SK-N-SH (cell line): ENCODE data around the gene RAB3GAP2. TPM values are rescaled to one million over a fixed set of nuclear protein-coding genes. Genes with fewer than 3 reads are reported as not detected.

Experiments
- CTCF ChIA-PET: fragments of 300-600, 350-600 bp; formaldehyde crosslinking; extraction: SDS; loops from one replicate; lab custom pipeline; 2021; lab: Yijun Ruan, JAX
- POLR2A ChIA-PET: fragments of 350-600 bp; sonication (Branson Sonifier 250); formaldehyde crosslinking; extraction: SDS; loops from one replicate; lab custom pipeline; 2020; ENCODE audit warnings: antibody characterized with exemption, inconsistent platforms; lab: Yijun Ruan, JAX
- DNase-seq: peaks from one replicate; pipeline ENCODE4 v3.0.0; 2012
- H2AFZ ChIP-seq: fragments of 200-600 bp; sonication (generic); 2 replicates; pipeline ENCODE4 v1.8.1; 2016; ENCODE audit warnings: antibody characterized with exemption, mild to moderate bottlenecking, low read depth
- H3F3A ChIP-seq: fragments of 200-600 bp; sonication (generic); replicated peaks from 2 replicates; pipeline ENCODE3; 2016; ENCODE audit warnings: antibody characterized with exemption, mild to moderate bottlenecking; ENCODE audit not compliant: insufficient read depth
- H3K27ac ChIP-seq, 2 experiments: fragments of 200-500 bp in 1 of 2; fragments of 200-600 bp in 1 of 2; sonication (Bioruptor generic) in 1 of 2; sonication (generic), shearing (Covaris generic) in 1 of 2; 2 replicates each; pipeline versions ENCODE4 v1.5.1 to v1.6.1; 2014 to 2016; ENCODE audit warnings: low read depth in 2 of 2, inconsistent platforms in 1 of 2, low read length in 1 of 2, mild to moderate bottlenecking in 1 of 2, mixed read lengths in 1 of 2
- H3K27me3 ChIP-seq: fragments of 200-600 bp; sonication (generic), shearing (Covaris generic); 2 replicates; pipeline ENCODE4 v1.6.1; 2016; ENCODE audit warnings: mixed run types; ENCODE audit not compliant: insufficient read depth
- H3K36me3 ChIP-seq, 2 experiments: fragments of 200-500 bp in 1 of 2; fragments of 200-600 bp in 1 of 2; sonication (Bioruptor generic) in 1 of 2; sonication (generic) in 1 of 2; replicated peaks in 1 of 2; 2 replicates each; pipeline versions ENCODE3 to v1.5.1; 2014 to 2016; ENCODE audit warnings: low read length in 1 of 2, mild to moderate bottlenecking in 1 of 2; ENCODE audit not compliant: insufficient read depth in 2 of 2, control insufficient read depth in 1 of 2
- H3K4me1 ChIP-seq, 2 experiments: fragments of 200-500 bp in 1 of 2; fragments of 200-600 bp in 1 of 2; sonication (Bioruptor generic) in 1 of 2; sonication (generic), shearing (Covaris generic) in 1 of 2; 2 replicates each; pipeline versions ENCODE4 v1.5.1 to v1.6.1; 2014 to 2016; ENCODE audit warnings: low read depth in 1 of 2, low read length in 1 of 2, mixed run types in 1 of 2; ENCODE audit not compliant: insufficient read depth in 2 of 2, control insufficient read depth in 1 of 2
- H3K4me2 ChIP-seq: fragments of 200-600 bp; sonication (generic), shearing (Covaris generic); 2 replicates; pipeline ENCODE4 v1.6.1; 2017; ENCODE audit warnings: mixed run types
- H3K4me3 ChIP-seq, 2 experiments: fragments of 200-500 bp in 1 of 2; fragments of 200-600 bp in 1 of 2; sonication (Bioruptor generic) in 1 of 2; sonication (generic), shearing (Covaris generic) in 1 of 2; 2 replicates each; pipeline versions ENCODE4 v1.5.1 to v1.8.1; 2014 to 2016; ENCODE audit warnings: low read depth in 2 of 2, inconsistent platforms in 1 of 2, low read length in 1 of 2, mild to moderate bottlenecking in 1 of 2, mixed read lengths in 1 of 2, moderate library complexity in 1 of 2
- H3K79me2 ChIP-seq: fragments of 200-600 bp; sonication (generic); 2 replicates; pipeline ENCODE4 v1.8.1; 2017; ENCODE audit warnings: mild to moderate bottlenecking; ENCODE audit not compliant: insufficient read depth
- H3K9ac ChIP-seq: fragments of 200-600 bp; sonication (generic); 2 replicates; pipeline ENCODE4 v1.6.1; 2017; ENCODE audit warnings: mixed run types
- H3K9me2 ChIP-seq: fragments of 200-600 bp; sonication (generic); 2 replicates; pipeline ENCODE4 v1.6.1; 2017; ENCODE audit warnings: mixed run types
- H3K9me3 ChIP-seq: fragments of 200-600 bp; sonication (generic); 2 replicates; pipeline ENCODE4 v1.6.1; 2017; ENCODE audit warnings: mixed run types, mild to moderate bottlenecking, moderate library complexity
- H4K20me1 ChIP-seq: fragments of 200-600 bp; sonication (generic); 2 replicates; pipeline ENCODE4 v1.6.1; 2017; ENCODE audit warnings: mild to moderate bottlenecking, mixed run types; ENCODE audit not compliant: insufficient read depth
- CHD2 ChIP-seq: fragments of 150-350 bp; IDR thresholded peaks from 2 replicates; pipeline ENCODE4 v1.6.1; 2018; ENCODE audit warnings: low read length; ENCODE audit not compliant: partially characterized antibody
- EP300 ChIP-seq, 2 experiments: IDR thresholded peaks; 2 replicates each; pipeline versions ENCODE4 v1.4.0 to v1.6.1; 2012; ENCODE audit warnings: borderline replicate concordance in 1 of 2, low read depth in 1 of 2, low read length in 1 of 2
- FOXJ3 ChIP-seq: sonication (generic); formaldehyde crosslinking; IDR thresholded peaks from 2 replicates; pipeline ENCODE4 v1.5.1; 2020; ENCODE audit warnings: mild to moderate bottlenecking, missing genetic modification reagents
- FOXM1 ChIP-seq: IDR thresholded peaks from 2 replicates; pipeline ENCODE4 v1.4.0; 2012; ENCODE audit warnings: low read depth, mild to moderate bottlenecking
- GABPA ChIP-seq: IDR thresholded peaks from 2 replicates; pipeline ENCODE4 v1.4.0; 2012; ENCODE audit warnings: low read depth, mild to moderate bottlenecking
- JUND ChIP-seq: IDR thresholded peaks from 2 replicates; pipeline ENCODE4 v1.4.0; 2012
- MEF2A ChIP-seq: IDR thresholded peaks from 2 replicates; pipeline ENCODE4 v1.4.0; 2012; ENCODE audit warnings: low read depth, borderline replicate concordance
- RAD21 ChIP-seq: IDR thresholded peaks from 2 replicates; pipeline ENCODE4 v1.6.1; 2012; ENCODE audit warnings: mild to moderate bottlenecking, low read length
- RCOR1 ChIP-seq: fragments of 150-350 bp; IDR thresholded peaks from 2 replicates; pipeline ENCODE4 v1.6.1; 2017; ENCODE audit warnings: antibody characterized with exemption, low read length
- RXRA ChIP-seq: IDR thresholded peaks from 2 replicates; pipeline ENCODE4 v1.4.0; 2012; ENCODE audit warnings: low read depth, mild to moderate bottlenecking, borderline replicate concordance
- SIN3A ChIP-seq: IDR thresholded peaks from 2 replicates; pipeline ENCODE4 v1.6.1; 2012; ENCODE audit warnings: low read depth, mild to moderate bottlenecking, low read length, moderate library complexity, borderline replicate concordance
- SMC3 ChIP-seq: IDR thresholded peaks from 2 replicates; pipeline ENCODE4 v1.6.1; 2012; ENCODE audit warnings: low read depth, low read length, improper control_type of control experiment
- TCF12 ChIP-seq: IDR thresholded peaks from 2 replicates; pipeline ENCODE4 v1.4.0; 2012
- WGBS: methylation state at CpG from one replicate; pipeline ENCODE4 v1.1.6; 2017; ENCODE audit warnings: low lambda C conversion rate; 5-methylcytosine and 5-hydroxymethylcytosine counted together
- polyA plus RNA-seq, 3 experiments: library from polyadenylated mRNA; depleted of rRNA; stranded (reverse); fragments of >200 nt; gene quantifications; 2 replicates each; pipeline ENCODE4 v1.2.3, GENCODE V29; 2012
- TF ChIP-seq, protein P1 (sequence below): fragments of 150-350 bp; IDR thresholded peaks from 2 replicates; pipeline ENCODE4 v1.6.1; 2017; ENCODE audit warnings: antibody characterized with exemption, low read length, low read depth, borderline replicate concordance
- TF ChIP-seq, protein P2 (sequence below): fragments of 150-350 bp; IDR thresholded peaks from 2 replicates; pipeline ENCODE4 v1.6.1; 2016; ENCODE audit warnings: mild to moderate bottlenecking, low read depth, low read length
- TF ChIP-seq, protein P3 (sequence below): IDR thresholded peaks from 2 replicates; pipeline ENCODE4 v1.4.0; 2012; ENCODE audit warnings: low read depth, borderline replicate concordance
- TF ChIP-seq, protein P4 (sequence below): IDR thresholded peaks from 2 replicates; pipeline ENCODE4 v1.4.0; 2012; ENCODE audit warnings: low read depth, borderline replicate concordance
- TF ChIP-seq, protein P5 (sequence below): IDR thresholded peaks from 2 replicates; pipeline ENCODE4 v1.6.1; 2012; ENCODE audit warnings: mild to moderate bottlenecking, low read depth, low read length, moderate library complexity

The RAB3GAP2 gene
- polyA plus RNA-seq, 1 of the 3 experiments (the other 2 are of a cell fraction) = 9.3 TPM

DNA sequence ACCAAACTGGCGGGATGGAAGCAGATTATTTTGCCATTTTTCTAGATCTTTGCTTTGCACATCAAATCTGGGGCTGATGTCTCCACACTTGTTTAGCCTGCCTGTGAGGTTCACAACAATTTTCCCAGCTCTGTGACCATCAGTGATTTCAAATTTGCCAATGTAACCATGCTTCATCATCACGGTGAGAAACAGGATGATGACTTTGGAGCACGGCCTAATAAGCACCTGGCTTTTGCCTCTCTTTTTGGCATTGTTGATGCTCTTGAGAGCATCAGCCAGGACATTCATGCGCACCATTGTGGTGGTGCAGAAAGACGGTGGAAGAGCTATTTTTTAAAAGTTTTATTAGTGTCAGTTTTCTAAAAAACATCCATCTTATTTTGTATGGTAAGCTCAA is 128.2 kb downstream of the RAB3GAP2 start:
- DNase-seq = no peak
- H3K36me3 ChIP-seq = peaks cover 59 to 77% of the 10 kb centered on the region in 2 experiments
- no peaks in the 10 kb centered on the region for H3K79me2 ChIP-seq

DNA sequence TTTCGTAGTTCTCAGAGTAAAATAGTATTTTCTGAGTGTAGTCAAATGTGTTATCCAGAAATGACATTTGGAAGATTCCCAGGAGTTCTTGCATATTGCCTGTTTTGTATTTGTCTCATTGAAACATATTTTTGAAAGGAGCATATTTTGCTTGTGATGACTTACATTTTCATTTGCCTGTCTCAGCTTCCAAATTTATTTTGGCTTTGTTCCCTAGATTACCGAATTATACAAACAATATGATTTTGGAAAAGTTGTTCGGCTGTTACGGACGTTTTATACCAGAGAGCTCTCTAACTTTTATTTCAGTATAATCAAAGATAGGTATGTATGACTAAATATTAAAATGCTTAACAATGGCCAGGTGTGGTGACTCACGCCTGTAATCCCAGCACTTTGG is 132.3 kb downstream of the RAB3GAP2 start:
- Histone ChIP-seq H3K36me3 (peaks cover 58 to 69% of the 10 kb centered on the region in 2 experiments), H3K9me2 (no peaks in the 10 kb centered on the region), H3K4me1 (no peaks in the 10 kb centered on the region), H3K9ac (no peak overlapping the region), H4K20me1 (no peaks in the 10 kb centered on the region), H2AFZ (no peak overlapping the region), H3K4me3 (no peak overlapping the region), H3K27me3 (no peaks in the 10 kb centered on the region), H3F3A (no peaks in the 10 kb centered on the region), H3K27ac (no peak overlapping the region), H3K4me2 (no peak overlapping the region), H3K79me2 (no peaks in the 10 kb centered on the region), H3K9me3 (no peaks in the 10 kb centered on the region)
- TF ChIP-seq TCF12 (no peak), FOXJ3 (CRISPR knock-in tag) (no peak), SIN3A (no peak), CHD2 (no peak), RAD21 (no peak), RXRA (no peak), EP300 (IDR thresholded peaks at IDR 0.05; ENCODE audit: borderline replicate concordance in 1 of 2, low read depth in 1 of 2, low read length in 1 of 2) (no peak), GABPA (no peak), RCOR1 (no peak), MEF2A (no peak), SMC3 (no peak)
- TF ChIP-seq, protein P1, sequence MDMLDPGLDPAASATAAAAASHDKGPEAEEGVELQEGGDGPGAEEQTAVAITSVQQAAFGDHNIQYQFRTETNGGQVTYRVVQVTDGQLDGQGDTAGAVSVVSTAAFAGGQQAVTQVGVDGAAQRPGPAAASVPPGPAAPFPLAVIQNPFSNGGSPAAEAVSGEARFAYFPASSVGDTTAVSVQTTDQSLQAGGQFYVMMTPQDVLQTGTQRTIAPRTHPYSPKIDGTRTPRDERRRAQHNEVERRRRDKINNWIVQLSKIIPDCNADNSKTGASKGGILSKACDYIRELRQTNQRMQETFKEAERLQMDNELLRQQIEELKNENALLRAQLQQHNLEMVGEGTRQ = no peak
- TF ChIP-seq, protein P2, sequence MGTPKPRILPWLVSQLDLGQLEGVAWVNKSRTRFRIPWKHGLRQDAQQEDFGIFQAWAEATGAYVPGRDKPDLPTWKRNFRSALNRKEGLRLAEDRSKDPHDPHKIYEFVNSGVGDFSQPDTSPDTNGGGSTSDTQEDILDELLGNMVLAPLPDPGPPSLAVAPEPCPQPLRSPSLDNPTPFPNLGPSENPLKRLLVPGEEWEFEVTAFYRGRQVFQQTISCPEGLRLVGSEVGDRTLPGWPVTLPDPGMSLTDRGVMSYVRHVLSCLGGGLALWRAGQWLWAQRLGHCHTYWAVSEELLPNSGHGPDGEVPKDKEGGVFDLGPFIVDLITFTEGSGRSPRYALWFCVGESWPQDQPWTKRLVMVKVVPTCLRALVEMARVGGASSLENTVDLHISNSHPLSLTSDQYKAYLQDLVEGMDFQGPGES = no peak
- TF ChIP-seq, protein P3, sequence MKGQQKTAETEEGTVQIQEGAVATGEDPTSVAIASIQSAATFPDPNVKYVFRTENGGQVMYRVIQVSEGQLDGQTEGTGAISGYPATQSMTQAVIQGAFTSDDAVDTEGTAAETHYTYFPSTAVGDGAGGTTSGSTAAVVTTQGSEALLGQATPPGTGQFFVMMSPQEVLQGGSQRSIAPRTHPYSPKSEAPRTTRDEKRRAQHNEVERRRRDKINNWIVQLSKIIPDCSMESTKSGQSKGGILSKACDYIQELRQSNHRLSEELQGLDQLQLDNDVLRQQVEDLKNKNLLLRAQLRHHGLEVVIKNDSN = no peak
- TF ChIP-seq, protein P4, sequence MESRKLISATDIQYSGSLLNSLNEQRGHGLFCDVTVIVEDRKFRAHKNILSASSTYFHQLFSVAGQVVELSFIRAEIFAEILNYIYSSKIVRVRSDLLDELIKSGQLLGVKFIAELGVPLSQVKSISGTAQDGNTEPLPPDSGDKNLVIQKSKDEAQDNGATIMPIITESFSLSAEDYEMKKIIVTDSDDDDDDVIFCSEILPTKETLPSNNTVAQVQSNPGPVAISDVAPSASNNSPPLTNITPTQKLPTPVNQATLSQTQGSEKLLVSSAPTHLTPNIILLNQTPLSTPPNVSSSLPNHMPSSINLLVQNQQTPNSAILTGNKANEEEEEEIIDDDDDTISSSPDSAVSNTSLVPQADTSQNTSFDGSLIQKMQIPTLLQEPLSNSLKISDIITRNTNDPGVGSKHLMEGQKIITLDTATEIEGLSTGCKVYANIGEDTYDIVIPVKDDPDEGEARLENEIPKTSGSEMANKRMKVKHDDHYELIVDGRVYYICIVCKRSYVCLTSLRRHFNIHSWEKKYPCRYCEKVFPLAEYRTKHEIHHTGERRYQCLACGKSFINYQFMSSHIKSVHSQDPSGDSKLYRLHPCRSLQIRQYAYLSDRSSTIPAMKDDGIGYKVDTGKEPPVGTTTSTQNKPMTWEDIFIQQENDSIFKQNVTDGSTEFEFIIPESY = no peak
- TF ChIP-seq, protein P5, sequence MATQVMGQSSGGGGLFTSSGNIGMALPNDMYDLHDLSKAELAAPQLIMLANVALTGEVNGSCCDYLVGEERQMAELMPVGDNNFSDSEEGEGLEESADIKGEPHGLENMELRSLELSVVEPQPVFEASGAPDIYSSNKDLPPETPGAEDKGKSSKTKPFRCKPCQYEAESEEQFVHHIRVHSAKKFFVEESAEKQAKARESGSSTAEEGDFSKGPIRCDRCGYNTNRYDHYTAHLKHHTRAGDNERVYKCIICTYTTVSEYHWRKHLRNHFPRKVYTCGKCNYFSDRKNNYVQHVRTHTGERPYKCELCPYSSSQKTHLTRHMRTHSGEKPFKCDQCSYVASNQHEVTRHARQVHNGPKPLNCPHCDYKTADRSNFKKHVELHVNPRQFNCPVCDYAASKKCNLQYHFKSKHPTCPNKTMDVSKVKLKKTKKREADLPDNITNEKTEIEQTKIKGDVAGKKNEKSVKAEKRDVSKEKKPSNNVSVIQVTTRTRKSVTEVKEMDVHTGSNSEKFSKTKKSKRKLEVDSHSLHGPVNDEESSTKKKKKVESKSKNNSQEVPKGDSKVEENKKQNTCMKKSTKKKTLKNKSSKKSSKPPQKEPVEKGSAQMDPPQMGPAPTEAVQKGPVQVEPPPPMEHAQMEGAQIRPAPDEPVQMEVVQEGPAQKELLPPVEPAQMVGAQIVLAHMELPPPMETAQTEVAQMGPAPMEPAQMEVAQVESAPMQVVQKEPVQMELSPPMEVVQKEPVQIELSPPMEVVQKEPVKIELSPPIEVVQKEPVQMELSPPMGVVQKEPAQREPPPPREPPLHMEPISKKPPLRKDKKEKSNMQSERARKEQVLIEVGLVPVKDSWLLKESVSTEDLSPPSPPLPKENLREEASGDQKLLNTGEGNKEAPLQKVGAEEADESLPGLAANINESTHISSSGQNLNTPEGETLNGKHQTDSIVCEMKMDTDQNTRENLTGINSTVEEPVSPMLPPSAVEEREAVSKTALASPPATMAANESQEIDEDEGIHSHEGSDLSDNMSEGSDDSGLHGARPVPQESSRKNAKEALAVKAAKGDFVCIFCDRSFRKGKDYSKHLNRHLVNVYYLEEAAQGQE = no peak
- ChIA-PET POLR2A (no interaction called here), CTCF (interaction anchor here (1.4 kb wide), 1 partner anchor 16 kb away, joined by 4 read pairs; no protein-coding TSS in a partner anchor)
- 96% methylated on average over 6 of the region's 6 CpGs for WGBS
- DNase-seq = no peak

More for the DNA sequence above, 128.2 kb downstream of the RAB3GAP2 start:
- TF ChIP-seq FOXM1 = no peak
- no peak for TF ChIP-seq JUND
- no peak overlapping the region for H3K9ac ChIP-seq
- WGBS = 97% methylated on average over 5 of the region's 5 CpGs
- H3K9me3 ChIP-seq = no peaks in the 10 kb centered on the region
- no peak overlapping the region for H3K4me3 ChIP-seq
- no peak overlapping the region for H3K4me2 ChIP-seq
- no peaks in the 10 kb centered on the region for H3K9me2 ChIP-seq
- no peaks in the 10 kb centered on the region for H3K4me1 ChIP-seq
- H4K20me1 ChIP-seq = no peaks in the 10 kb centered on the region
- H3F3A ChIP-seq = peaks cover 24% of the 10 kb centered on the region
- no peak overlapping the region for H2AFZ ChIP-seq
- no peak overlapping the region for H3K27ac ChIP-seq
- CTCF ChIA-PET = no interaction called here
- POLR2A ChIA-PET = no interaction called here
- no peaks in the 10 kb centered on the region for H3K27me3 ChIP-seq
